Mesothelial cell of epicardium (in vitro differentiated cells): ENCODE data around the gene CEP72. TPM values are rescaled to one million over a fixed set of nuclear protein-coding genes. Genes with fewer than 3 reads are reported as not detected.

Source experiments
- DNase-seq, 2 experiments: peaks; one replicate each; pipeline ENCODE4 v3.0.0; 2021; ENCODE audit warnings: low spot score in 2 of 2; ENCODE audit not compliant: unreplicated experiment in 2 of 2
- H3K27ac Mint-ChIP-seq: 2 replicates; pipeline ENCODE4 v1.8.0; 2021; ENCODE audit warnings: mixed read lengths
- H3K27me3 Mint-ChIP-seq: 2 replicates; pipeline ENCODE4 v1.8.0; 2021; ENCODE audit warnings: low read depth, mixed read lengths
- H3K36me3 Mint-ChIP-seq: 2 replicates; pipeline ENCODE4 v1.8.0; 2021; ENCODE audit warnings: mixed read lengths
- H3K4me1 Mint-ChIP-seq: 2 replicates; pipeline ENCODE4 v1.8.0; 2021; ENCODE audit warnings: mixed read lengths
- H3K4me3 Mint-ChIP-seq: 2 replicates; pipeline ENCODE4 v1.8.0; 2021; ENCODE audit warnings: mild to moderate bottlenecking, moderate library complexity, mixed read lengths
- H3K9me3 Mint-ChIP-seq: 2 replicates; pipeline ENCODE4 v1.8.0; 2021; ENCODE audit warnings: mixed read lengths
- total RNA-seq: library from RNA; stranded (reverse); gene quantifications from 3 replicates; pipeline ENCODE4 v1.2.1, GENCODE V29; 2021
- TF ChIP-seq, protein P1 (sequence below): fragments of 200-600 bp; sonication (generic); IDR thresholded peaks from one replicate; pipeline ENCODE4 v1.5.0; 2021; ENCODE audit warnings: antibody characterized with exemption; ENCODE audit not compliant: unreplicated experiment

Gene CEP72
- total RNA-seq, 1 donor from 2014 or later: 20.3 TPM

GRCh38 chr5:570886-571285, 41.3 kb upstream of the CEP72 start:
- no peak for DNase-seq
- Mint-ChIP-seq H3K27ac (no peak overlapping the region), H3K4me3 (no peak overlapping the region), H3K27me3 (peaks cover 46% of the 10 kb centered on the region), H3K4me1 (no peaks in the 10 kb centered on the region), H3K9me3 (peaks cover 15% of the 10 kb centered on the region), H3K36me3 (no peaks in the 10 kb centered on the region)
- TF ChIP-seq, protein P1, sequence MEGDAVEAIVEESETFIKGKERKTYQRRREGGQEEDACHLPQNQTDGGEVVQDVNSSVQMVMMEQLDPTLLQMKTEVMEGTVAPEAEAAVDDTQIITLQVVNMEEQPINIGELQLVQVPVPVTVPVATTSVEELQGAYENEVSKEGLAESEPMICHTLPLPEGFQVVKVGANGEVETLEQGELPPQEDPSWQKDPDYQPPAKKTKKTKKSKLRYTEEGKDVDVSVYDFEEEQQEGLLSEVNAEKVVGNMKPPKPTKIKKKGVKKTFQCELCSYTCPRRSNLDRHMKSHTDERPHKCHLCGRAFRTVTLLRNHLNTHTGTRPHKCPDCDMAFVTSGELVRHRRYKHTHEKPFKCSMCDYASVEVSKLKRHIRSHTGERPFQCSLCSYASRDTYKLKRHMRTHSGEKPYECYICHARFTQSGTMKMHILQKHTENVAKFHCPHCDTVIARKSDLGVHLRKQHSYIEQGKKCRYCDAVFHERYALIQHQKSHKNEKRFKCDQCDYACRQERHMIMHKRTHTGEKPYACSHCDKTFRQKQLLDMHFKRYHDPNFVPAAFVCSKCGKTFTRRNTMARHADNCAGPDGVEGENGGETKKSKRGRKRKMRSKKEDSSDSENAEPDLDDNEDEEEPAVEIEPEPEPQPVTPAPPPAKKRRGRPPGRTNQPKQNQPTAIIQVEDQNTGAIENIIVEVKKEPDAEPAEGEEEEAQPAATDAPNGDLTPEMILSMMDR: no peak

GRCh38 chr5:571791-572190, 40.3 kb upstream of the CEP72 start:
- H3K4me3 Mint-ChIP-seq: no peak overlapping the region
- no peak overlapping the region for H3K27ac Mint-ChIP-seq
- DNase-seq: no peak
- H3K27me3 Mint-ChIP-seq: peaks cover 41% of the 10 kb centered on the region
- peaks cover 14% of the 10 kb centered on the region for H3K9me3 Mint-ChIP-seq
- H3K36me3 Mint-ChIP-seq: no peaks in the 10 kb centered on the region
- no peaks in the 10 kb centered on the region for H3K4me1 Mint-ChIP-seq
- TF ChIP-seq, protein P1: no peak

DNA sequence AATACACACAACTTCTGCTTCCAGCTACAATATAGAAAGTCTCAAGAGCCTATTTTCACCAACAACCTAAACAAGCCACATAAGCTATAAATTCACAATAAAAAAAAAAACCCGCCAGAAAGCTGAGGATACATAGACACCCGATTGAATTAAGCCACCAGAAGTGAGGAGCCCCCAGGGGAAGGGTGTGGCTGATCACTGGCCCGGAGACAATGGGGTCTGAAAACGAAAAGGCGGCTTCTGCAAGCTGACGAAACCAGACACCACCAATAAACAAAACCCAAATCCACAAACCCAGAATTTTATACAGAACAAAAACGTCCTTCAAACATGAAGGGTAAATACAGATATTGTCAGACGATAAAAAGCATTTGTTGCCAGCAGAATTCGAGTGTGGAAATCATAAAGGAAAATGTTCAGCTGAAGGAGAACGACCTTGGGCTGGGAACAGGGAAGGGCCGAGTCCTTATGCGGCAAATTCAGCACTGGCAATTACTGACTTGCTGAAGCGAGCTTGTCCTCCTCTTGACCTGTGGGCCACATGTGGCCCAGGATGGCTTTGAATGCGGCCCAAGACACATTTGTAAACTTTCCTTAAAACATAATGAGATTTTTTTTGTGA, 39.6 kb upstream of the CEP72 start:
- H3K4me3 Mint-ChIP-seq: no peak overlapping the region

DNA sequence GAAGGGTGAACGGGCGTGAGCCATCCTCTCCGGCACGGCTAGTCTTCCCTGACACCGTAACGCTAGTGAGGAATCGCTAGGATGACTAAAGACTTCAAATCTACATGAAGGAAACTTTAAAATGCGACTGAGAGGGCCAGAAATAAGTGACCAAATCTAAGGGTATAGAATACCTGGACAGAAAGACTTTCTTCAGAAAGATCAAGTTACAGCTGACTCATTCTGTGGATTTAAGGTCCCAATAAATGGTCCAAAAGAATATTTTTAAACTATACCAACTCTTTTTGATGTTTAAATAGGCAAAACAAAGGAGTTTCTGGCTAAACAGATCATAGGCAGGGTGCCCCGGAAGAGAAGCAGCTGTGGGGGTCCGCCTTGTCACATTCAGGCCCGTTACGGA, 38.9 kb upstream of the CEP72 start:
- H3K27ac Mint-ChIP-seq: no peak overlapping the region
- H3K9me3 Mint-ChIP-seq: peaks cover 23% of the 10 kb centered on the region

More for the DNA sequence above, 39.6 kb upstream of the CEP72 start:
- Mint-ChIP-seq H3K4me1 (no peaks in the 10 kb centered on the region), H3K27ac (no peak overlapping the region), H3K27me3 (peaks cover 34% of the 10 kb centered on the region), H3K9me3 (peaks cover 16% of the 10 kb centered on the region), H3K36me3 (no peaks in the 10 kb centered on the region)
- DNase-seq: no peak
- TF ChIP-seq, protein P1: no peak

GRCh38 chr5:573976-574375, 38.2 kb upstream of the CEP72 start:
- DNase-seq: no peak

More for the DNA sequence above, 38.9 kb upstream of the CEP72 start:
- peaks cover 34% of the 10 kb centered on the region for H3K27me3 Mint-ChIP-seq
- DNase-seq: no peak
- TF ChIP-seq, protein P1: no peak
- H3K4me3 Mint-ChIP-seq: no peak overlapping the region
- no peaks in the 10 kb centered on the region for H3K36me3 Mint-ChIP-seq
- no peaks in the 10 kb centered on the region for H3K4me1 Mint-ChIP-seq

More at GRCh38 chr5:573976-574375, 38.2 kb upstream of the CEP72 start:
- TF ChIP-seq, protein P1: no peak
- Mint-ChIP-seq H3K4me1 (no peaks in the 10 kb centered on the region), H3K4me3 (no peak overlapping the region), H3K27ac (no peak overlapping the region), H3K36me3 (no peaks in the 10 kb centered on the region), H3K9me3 (peaks cover 23% of the 10 kb centered on the region), H3K27me3 (peaks cover 34% of the 10 kb centered on the region)
